ENCODE results near the gene AKAP13. TPM values are rescaled to one million over a fixed set of nuclear protein-coding genes. Genes with fewer than 3 reads are reported as not detected.
A peak's percentile ranks its signal among the peaks of the same experiment; 100 is the strongest.

Gene AKAP13
- total RNA-seq, 3 donors from 2014 or later: 198 to 331 (median 259) TPM

DNA sequence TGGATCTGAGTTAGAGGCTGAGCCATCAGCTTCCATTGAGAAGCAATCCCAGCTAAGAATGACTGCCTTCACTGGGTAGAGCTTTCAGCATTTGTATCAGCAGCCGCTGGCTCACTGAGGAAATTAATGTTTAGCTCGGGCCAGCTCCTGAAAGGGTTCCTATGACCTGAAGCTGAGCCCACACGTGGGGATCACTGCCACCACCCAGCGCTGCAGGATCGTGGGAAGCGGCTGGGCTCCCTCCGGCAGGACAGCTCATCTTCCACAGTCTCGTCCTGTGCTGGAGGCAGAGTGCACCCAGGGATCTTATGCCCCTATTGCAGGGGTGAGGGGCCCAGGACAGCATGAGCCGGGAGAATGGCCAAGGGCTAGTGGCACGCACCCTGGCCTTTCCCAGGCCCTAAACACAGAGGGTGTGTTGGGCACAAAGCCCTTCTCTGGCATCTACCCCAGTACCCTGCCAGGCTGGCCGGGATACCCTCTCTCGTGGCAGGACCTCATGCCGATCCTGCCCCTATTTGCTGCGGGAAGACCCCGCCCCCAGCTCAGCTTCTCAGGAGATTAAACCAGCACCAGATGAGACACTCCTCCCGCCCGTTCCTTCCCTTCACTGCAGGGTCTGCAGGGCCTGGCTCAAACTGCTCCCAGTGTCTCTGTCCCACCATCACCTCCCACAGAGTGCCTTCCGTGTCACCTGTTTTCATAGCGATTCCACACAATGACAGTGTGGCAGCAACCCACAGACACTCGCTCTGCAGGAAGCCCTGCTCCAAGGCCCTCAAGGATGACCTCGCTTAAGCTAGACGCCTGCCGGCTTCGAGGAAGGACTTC is 385.8 kb downstream of the AKAP13 start:
- no peak for DNase-seq (ENCODE audit: low spot score in 2 of 2)
- peak overlapping the region in 1 of 3 donors; percentile 19 for H3K4me3 ChIP-seq
- no peaks in the 10 kb centered on the region for H3K27me3 ChIP-seq
- H3K4me1 ChIP-seq: peaks cover 0 to 3% of the 10 kb centered on the region in 2 donors
- no peak for TF ChIP-seq POLR2AphosphoS5 (IDR thresholded peaks at IDR 0.05)
- no peak for TF ChIP-seq POLR2A (IDR thresholded peaks at IDR 0.05)
- TF ChIP-seq, protein P1, sequence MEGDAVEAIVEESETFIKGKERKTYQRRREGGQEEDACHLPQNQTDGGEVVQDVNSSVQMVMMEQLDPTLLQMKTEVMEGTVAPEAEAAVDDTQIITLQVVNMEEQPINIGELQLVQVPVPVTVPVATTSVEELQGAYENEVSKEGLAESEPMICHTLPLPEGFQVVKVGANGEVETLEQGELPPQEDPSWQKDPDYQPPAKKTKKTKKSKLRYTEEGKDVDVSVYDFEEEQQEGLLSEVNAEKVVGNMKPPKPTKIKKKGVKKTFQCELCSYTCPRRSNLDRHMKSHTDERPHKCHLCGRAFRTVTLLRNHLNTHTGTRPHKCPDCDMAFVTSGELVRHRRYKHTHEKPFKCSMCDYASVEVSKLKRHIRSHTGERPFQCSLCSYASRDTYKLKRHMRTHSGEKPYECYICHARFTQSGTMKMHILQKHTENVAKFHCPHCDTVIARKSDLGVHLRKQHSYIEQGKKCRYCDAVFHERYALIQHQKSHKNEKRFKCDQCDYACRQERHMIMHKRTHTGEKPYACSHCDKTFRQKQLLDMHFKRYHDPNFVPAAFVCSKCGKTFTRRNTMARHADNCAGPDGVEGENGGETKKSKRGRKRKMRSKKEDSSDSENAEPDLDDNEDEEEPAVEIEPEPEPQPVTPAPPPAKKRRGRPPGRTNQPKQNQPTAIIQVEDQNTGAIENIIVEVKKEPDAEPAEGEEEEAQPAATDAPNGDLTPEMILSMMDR (IDR thresholded peaks at IDR 0.05): no peak
- H3K9me3 ChIP-seq: no peaks in the 10 kb centered on the region
- no peaks in the 10 kb centered on the region for H3K36me3 ChIP-seq
- peak overlapping the region in 1 of 2 donors; percentile 52 for H3K27ac ChIP-seq
- intact Hi-C loops (cut with DNase I; ENCODE audit: low total_unique reads): no loop called here

DNA sequence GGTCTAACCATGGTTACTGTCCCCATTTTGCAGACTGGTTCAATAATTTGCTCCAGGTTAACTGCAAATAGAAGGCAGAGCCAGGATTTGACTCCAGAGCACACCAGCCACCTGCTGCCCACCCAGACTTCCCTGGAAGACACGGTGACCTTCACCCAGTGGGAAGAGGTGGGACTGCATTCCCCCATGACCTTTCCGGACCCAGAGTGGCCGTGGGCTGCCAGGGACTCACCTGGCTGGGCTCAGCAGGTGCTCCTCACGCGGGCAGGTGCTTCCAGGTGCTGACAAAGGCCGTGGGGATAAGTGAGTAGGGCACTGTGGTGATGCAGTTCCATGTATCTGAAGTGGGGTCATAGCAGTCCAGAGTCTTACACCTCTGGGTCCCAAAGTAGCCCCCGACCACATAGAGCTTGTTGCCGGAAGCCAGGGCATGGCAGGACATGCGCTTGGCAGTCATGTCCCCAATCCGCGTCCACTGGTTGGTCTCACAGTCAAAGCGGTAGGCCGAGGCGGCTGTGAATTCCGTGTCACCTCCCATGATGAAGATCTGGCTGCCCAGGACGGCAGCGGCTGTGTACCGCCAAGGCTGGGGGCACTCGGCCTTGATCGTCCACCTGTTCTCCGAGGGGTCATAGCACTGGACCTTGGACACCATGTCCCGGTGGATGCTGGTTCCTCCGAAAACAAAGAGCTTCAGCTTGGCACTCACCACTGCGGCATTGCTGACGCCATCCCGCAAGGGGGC is 387.6 kb downstream of the AKAP13 start:
- H3K27me3 ChIP-seq: no peaks in the 10 kb centered on the region
- no peak overlapping the region for H3K4me3 ChIP-seq
- no peak overlapping the region for H3K27ac ChIP-seq
- TF ChIP-seq POLR2A (IDR thresholded peaks at IDR 0.05): no peak
- TF ChIP-seq, protein P1 (IDR thresholded peaks at IDR 0.05): no peak
- no peak for TF ChIP-seq POLR2AphosphoS5 (IDR thresholded peaks at IDR 0.05)
- no peaks in the 10 kb centered on the region for H3K36me3 ChIP-seq
- intact Hi-C loops (cut with DNase I; ENCODE audit: low total_unique reads): no loop called here
- no peaks in the 10 kb centered on the region for H3K9me3 ChIP-seq
- H3K4me1 ChIP-seq: peaks cover 7 to 17% of the 10 kb centered on the region in 2 donors
- no peak for DNase-seq (ENCODE audit: low spot score in 2 of 2)

DNA sequence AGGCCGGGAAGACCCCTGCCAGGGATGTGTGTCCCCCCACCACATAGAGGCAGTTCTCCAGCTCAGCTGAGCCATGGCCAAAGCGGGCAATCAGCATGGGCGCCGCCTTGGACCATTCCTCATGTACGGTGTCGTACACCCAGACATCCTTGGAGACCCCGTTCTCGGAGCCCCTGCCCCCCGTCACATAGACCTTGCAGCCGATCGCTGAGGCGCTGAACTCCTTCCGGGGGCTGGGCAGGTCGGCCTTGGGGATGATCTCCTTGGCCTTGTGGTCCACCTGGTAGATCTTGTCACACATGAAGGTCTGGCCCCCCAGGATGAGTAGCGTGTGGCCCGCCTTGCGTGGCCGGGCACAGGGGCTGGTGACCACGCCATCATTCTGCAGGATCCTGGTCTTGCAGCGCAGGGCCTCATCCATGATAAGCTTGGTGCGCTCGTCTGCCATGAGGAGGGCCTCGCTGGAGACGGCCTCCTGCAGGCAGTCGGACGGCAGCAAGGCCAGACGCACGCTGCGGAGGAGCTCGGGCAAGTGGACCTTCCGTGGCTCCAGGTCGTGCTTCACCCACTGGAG is 388.3 kb downstream of the AKAP13 start:
- H3K36me3 ChIP-seq: no peaks in the 10 kb centered on the region
- intact Hi-C loops (cut with DNase I; ENCODE audit: low total_unique reads): no loop called here
- no peaks in the 10 kb centered on the region for H3K27me3 ChIP-seq
- no peak for DNase-seq (ENCODE audit: low spot score in 2 of 2)
- no peak overlapping the region for H3K4me3 ChIP-seq
- no peaks in the 10 kb centered on the region for H3K9me3 ChIP-seq
- H3K27ac ChIP-seq: no peak overlapping the region
- TF ChIP-seq POLR2A (IDR thresholded peaks at IDR 0.05) (no peak), POLR2AphosphoS5 (IDR thresholded peaks at IDR 0.05) (no peak)
- TF ChIP-seq, protein P1 (IDR thresholded peaks at IDR 0.05): no peak
- H3K4me1 ChIP-seq: peaks cover 11 to 18% of the 10 kb centered on the region in 2 donors

DNA sequence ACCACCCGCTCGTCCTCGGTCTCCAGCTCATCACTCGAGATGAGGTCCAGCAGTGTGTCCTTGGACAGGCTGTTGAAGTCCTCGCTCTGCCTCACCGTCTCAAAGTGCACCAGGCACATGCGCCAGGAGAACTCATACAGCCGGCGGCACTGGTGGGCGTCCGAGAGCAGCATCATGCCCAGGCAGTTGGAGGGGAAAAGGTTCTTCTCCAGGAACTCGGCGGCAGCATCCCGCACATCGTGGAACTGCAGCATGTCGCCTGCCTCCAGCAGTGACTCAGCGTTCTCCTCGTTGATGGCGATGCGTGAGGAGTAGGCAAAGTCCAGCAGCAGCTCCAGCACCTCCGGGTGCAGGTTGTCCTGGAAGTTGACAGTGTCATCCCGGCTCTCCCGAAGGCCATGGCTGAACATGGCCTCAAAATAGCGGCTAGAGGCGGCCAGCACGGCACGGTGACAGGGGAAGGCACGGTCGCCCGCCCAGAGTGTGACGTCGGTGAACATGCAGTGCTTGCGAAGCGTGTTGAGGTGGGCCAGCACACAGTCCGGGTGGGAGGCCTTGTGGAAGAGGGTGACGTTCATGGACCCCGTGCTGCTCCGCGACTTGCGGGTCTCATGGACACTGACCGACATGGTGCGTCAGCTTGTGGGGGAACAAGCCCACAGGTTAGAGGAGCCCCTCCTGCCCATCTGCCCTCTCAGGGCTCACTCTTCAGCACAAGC is 388.9 kb downstream of the AKAP13 start:
- intact Hi-C loops (cut with DNase I; ENCODE audit: low total_unique reads): no loop called here
- peaks cover 11 to 18% of the 10 kb centered on the region in 2 donors for H3K4me1 ChIP-seq

More for the DNA sequence above, 388.9 kb downstream of the AKAP13 start:
- TF ChIP-seq POLR2A (IDR thresholded peaks at IDR 0.05) (no peak), POLR2AphosphoS5 (IDR thresholded peaks at IDR 0.05) (no peak)
- TF ChIP-seq, protein P1 (IDR thresholded peaks at IDR 0.05): no peak
- Histone ChIP-seq H3K27ac (peak overlapping the region in 1 of 2 donors; percentile 98), H3K27me3 (no peaks in the 10 kb centered on the region), H3K36me3 (no peaks in the 10 kb centered on the region), H3K4me3 (no peak overlapping the region), H3K9me3 (no peaks in the 10 kb centered on the region)
- DNase-seq (ENCODE audit: low spot score in 2 of 2): no peak

All from breast epithelium (tissue), 4 donors.